Fibroblast of skin of right biceps (primary cell): Measurements from ENCODE around the gene TMEM190.
A peak's percentile ranks its signal among the peaks of the same experiment; 100 is the strongest.
"Not testable (repeated sequence)": the region's sequence is repeated elsewhere in the genome, so short reads cannot be mapped to it uniquely, and the experiment has no call there.

Source experiments
- DNase-seq: peaks from one replicate; pipeline ENCODE4 v3.0.0-alpha.2; 2013

The TMEM190 gene

DNA sequence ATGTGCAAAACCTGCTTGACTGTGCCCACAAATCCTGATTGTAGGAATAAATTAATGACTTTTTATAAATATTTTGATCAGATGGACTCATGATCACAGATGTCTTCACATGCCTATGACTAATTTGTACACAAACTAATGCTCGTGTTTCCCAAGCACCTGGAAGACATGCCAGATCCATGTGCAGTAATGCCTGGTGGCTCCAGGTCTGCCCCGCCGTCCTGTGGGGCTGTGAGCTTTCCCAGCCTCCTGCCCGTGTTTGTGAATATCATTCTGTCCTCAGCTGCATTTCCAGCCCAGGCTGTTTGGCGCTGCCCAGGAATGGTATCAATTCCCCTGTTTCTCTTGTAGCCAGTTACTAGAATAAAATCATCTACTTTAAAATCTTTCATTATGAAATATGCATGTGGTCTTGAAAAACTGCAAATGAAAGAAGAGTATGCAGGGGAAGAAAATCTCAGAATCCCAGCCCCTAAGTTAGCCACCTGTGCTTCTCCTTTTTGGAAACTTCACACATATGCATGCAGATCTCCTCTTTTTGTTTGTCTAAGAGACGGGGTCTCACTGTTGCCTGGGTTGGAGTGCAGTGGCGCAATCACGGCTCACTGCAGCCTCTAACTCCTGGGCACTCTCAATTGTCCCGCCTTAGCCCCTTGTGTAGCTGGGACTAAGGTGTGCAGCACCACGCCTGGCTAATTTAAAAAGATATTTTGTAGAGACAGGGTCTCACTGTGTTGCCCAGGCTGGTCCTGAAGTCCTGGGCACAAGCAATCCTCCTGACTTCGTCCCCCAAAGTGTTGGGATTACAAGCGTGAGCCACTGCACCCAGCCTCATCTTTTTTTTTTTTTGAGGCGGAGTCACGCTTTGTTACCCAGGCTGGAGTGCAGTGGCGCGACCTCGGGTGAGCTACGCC lies 15.3 kb downstream of the TMEM190 start:
- DNase-seq: peak; percentile 30

DNA sequence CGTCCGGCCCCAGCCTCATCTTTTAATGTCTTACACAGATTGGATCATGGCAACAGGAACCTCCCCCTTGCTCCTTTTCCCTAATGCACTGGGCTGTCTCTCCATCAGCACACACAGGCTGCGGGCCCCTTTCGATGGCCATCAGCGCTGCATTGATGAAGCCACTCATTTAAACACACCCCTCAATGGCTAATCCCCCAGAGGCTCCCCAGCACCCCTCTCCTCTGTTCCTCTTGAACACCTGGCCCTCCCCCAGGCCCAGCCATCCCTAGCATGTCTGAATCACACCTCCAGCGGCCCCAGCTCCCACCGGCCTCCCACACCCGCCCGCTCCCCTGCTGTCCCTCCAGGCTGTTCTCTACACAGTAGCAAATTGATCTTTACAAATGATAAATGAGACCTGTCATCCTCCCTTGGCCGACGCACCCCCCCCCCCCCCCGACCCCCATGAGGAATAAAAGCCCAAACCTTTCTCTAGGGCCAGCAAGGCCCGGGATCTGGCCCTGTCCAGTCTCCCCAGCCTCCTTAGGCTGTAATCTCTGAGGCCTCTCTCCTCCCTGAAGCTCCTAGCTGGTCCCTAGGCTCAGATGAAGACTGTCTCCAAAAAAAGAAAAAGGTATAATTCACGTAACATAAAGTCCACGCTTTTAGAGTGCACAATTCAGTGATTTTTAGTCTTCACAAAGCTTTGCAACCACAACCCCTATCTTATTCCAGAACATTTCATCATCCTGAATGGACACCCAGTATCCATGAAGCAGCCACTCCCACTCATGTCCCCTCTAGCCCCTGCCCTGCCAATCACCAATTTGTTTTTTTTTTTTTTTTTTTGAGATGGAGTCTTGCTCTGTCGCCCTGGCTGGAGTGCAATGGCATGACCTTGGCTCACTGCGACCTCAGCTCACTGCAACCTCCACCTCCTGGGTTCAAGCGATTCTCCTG lies 16.5 kb downstream of the TMEM190 start:
- no peak for DNase-seq

DNA sequence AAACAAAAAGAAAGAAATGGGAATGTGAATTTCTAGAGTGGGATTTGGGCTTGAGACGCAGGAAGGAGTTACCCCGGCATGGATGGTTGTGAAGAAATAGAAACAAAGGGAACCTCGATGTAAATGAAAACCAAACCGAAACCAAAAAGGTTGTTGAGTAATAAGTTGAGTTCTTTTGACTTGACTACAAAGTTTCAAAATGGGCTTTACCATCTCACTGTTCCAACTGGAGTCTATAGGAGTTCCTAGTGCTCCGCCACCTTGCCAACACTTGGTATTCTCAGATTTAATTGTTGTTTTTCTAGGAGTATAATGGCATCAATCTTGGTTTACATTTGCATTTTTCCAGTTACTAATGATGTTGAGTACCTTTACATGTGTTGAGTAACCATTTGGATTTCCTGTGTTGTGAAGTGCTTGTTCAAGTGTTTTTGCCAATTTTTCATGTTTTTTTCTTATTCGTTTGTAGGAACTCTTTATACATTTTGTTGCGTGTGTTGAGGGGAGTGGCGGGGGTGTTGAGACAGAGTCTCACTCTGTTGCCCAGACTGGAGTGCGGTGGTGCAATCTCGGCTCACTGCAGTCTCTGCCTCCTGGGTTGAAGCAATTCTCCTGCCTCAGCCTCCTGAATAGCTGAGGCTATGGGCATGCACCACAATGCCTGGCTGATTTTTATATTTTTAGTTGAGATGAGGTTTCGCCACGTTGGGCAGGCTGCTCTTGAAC lies 21.7 kb downstream of the TMEM190 start:
- DNase-seq: no peak

DNA sequence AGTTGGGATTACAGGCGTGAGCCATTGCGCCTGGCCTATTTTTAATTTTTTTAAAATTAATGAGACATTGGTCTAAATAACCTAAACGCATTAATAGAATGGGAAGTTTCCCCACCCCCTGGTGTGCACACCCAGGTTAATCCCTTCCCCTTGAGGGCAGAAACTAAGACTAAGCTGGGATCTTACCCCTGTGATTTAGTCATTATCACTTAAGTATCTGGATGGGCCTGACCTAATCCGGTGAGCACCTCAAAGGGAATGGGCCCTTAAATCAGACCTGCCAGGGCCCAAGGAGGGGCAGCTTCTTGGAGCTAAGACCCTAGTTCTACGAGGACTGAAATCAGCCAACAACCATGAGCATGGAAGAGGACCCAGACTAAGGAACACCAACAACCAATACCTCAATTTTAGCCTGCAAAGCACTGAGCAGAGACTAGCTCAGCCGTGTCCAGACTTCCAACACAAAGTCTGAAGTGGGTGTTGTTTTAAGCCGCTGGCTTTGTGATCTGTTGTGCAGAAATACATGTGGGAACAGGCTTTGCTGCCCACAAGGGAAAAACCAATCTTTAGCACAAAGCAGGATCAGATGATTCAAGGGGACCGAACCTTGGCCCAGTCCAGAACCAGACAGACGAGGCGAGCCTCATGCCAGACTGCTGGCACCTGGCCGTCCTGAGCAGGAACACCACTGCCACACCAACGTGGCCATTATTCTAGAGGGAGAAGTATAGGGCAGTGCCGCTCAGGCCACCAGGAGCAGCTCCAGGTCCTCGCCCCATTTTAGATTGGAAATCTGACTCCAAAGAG lies 23.9 kb downstream of the TMEM190 start:
- DNase-seq: no peak

DNA sequence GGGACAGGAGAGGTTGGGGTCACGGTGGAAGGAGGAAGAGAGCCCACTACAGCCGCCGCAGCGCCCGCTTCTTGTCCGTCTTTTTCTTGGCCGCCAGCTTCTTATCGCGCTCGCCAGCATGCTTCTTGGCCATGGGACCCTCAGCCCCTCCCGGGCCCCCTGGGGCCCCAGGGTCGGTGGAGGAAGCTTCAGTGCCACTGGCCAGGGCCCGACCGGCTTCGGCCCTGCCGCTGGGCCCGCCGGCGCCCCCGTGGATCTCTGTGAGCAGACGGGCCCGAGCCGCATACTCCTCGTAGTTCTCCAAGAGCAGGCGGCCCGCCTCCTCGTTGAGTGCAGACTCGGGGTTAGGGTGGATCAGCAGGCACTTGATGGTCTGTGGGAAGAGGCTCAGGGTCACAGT lies 24.8 kb downstream of the TMEM190 start:
- DNase-seq: not testable (repeated sequence)

DNA sequence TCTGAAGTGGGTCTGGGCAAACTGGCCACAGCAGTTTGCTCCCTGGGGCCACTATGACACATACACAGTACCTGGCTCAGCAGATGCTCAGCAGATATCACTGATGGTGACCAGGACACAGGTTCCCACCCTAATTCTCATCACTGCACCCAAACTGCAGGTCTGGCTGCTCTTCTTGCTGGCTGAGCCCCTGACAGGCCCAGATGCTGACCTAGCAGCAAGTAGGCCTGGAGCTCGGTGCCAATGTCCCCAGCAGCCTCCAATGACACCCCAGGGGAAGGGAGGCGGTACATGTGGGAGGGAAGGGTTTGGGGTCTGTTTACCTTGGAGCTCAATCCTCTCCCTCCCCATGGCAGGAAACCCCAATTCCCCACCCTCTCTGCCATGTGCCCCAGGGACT lies 25.9 kb downstream of the TMEM190 start:
- DNase-seq: no peak

DNA sequence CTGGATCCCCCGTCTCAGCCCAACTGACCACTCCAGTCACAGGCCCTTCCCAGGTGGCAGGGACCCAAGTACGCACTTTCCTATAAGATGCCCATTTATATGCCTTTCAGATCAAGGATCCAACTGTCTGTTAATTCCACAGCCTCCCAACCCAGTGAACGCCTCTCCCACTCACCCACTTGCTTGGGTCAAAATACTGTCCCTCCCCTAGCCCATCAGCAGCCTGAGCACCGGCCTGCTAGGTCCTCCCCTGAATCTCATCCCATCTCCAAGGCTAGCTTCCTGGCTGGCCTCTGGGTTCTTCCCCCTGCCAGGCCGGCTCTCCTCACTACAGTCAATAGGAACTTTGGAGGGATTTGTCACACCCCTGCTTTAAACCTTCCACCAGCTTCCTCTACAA lies 29.0 kb downstream of the TMEM190 start:
- no peak for DNase-seq

DNA sequence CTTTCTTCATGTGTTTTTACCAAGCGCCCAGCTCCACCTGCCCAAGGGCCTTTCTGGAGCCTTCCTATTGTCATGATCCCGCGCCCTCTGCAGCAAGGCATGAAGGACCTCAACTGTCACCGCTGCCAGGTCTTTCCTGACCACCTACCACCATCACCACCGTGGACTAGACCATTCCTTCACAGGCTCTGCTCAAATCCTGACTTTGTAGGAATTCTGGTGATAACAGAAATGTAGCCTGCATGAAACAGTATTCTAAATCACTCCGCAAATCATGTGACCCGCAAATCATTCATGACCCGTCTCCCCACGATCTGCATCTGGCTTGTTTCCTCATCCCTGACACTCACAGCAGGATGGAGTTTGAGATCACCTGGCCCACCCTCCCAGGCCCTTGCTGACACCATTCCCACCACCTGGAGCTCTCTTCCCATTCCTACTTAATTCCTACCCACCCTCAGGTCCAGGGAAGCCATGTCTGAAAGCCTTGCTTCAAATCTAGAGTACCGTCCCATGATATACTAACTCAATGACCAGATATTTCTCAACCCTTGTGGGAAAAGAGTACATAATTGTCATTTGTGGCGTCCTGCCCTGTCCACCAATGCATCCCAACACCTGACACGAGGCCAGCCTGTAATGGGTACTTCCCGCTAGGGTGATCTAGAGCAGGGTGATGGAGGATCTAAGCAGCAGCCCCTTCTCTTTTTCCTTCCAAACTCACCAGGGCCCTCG lies 29.6 kb downstream of the TMEM190 start:
- no peak for DNase-seq

DNA sequence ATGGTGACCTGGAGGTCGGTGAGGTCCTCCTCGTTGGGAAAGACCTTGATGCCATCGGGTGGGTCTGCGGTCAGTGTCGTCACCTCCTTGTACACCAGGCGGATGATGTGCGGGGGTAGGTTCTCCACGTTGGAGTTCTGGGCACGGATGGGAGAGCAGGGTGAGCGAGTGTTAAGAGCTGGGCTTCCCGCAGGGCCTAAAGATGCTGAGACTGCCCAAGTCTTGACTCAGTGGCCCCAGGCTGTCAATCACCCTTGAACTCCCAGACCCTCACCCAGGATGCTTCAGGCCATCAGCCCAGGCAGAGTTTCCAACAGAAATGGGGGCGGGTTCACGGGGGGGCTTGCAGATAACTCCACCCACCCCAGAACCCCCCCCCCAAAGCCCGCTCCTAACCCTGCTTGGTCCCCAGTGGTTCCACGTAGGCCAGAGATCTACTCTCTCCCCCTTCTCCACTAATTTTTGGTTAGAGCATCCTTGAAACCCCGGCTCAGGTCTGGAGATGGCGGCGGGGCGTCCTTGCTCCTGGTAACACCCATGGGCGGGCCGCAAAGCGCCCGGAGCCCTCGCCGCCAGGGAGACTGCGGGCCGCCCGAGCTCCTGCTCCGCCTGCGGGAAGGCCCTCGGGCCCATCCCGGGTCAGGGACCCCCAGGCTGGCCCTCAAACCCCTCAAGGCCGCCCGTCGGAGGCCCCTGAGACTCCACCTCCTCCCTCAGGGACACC lies 30.4 kb downstream of the TMEM190 start:
- DNase-seq: peak; percentile 19

DNA sequence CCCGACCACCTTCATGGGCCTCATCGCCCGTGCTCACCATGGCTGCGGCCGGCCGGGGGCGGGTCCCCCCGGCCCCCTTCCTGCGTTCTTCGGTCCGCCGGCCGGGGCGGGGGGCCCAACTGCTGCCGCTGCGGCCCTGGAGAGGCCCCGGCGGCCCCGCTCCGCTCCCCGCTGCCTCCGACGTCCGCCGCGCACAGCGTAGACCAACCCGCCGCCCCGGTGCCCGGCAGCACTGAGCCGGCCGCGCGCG lies 30.8 kb downstream of the TMEM190 start, which contains the start of gene UBE2S:
TSS of gene UBE2S (minus strand) at position 239 of the 250 bp plus-strand sequence. CDS start at position 40, 199 bp downstream.
- not testable (repeated sequence) for DNase-seq

DNA sequence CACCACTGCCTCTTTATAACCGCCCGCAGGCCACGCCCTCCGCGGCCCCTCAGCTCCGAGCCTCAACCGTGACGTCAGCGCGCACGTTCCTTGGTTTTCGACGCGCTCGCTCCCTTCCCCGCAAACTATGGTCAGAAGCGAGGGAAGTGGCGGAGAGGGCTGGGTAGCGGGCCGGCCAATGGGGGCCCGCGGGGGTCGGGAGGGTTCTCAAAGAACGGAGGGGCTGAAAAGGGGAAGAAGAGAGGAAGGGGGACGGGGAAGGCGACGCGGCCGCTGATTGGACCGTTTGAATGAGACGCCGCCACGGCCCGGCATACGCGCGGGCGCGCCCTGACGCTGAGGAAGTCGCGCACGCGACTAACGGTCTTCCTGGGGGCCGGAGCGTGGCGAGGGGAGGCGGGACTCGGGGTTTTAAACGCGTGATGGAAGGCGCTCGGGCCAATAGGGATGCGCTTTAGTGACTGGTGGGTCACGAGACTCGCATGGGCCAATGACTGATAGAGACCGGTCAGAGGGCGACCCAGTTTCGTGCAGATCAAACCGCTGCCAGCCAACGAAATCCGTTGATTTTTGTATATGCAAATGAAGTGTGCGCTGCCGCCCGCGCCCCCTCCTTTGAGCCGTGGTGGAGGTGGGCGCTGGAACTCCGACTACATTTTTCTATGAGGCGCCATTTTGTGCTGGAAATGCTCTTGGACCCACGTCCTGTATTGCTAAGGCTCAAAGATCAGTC lies 31.3 kb downstream of the TMEM190 start:
- peak; percentile 100 for DNase-seq

DNA sequence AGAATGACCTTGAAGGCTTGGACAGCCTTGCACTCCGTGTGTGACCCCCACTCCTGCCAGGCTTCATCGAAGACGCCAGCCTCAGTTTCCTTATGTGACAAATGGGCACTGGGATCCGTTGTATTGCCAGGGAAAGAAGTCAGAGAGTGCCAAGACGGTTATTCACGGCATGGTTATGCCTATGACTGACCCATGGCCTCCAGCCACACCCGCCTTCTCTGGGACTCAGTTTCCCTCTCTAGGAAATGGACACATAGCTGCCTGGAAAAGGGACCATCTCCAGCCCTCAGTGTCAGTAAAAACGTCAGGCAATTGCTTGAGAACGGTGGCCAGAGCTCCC lies 31.9 kb downstream of the TMEM190 start:
- DNase-seq: no peak

DNA sequence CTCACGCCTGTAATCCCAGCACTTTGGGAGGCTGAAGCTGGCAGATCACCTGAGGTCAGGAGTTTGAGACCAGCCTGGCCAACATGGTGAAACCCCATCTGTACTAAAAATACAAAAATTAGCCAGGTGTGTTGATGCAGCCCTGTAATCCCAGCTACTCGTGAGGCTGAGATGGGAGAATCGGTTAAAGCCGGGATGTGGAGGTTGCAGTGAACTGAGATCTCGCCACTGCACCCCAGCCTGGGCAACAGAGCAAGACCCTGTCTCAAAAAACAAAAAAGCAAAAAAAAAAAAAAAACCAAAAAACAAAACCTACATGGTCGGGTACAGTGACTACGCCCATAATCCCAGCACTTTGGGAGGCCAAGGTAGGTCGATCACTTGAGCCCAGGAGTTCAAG lies 32.6 kb downstream of the TMEM190 start:
- not testable (repeated sequence) for DNase-seq

DNA sequence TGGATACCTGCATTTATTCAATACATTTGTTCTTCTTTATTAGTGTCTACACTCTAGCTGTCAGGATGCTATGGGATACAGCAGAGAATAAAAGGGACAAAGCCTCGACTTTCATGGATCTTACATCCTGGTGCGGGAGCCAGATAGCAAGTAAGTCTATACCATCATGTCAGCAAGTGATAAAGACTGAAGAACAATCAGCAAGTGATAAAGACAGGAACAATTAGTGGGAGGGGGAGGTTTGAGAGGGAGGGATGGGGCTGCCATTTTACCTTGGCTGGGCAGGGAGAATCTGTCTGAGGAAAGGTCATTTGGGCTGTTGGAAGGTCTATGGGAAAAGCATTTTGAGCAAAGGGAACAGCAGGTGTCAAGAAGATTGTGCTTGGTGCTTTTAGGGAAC lies 33.5 kb downstream of the TMEM190 start:
- no peak for DNase-seq

DNA sequence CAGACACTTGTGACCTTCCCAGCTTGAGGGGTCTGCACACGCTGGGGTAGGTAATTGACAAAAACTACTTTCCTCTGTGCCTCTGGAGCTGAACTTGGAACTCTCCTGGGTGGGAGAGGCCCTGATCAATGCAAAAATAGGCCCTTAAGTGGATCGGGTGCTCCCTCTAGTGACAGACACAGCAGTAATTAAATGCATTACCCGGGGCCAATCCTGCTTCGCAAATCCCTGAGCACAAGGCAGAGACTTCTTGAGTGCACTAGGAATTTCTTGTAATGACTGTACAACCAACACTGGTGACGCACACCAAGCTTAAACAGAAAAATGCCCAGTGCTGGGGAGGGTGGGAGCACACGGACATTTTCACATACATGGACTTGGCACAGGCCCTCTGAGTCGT lies 41.6 kb downstream of the TMEM190 start:
- DNase-seq: peak; percentile 79

DNA sequence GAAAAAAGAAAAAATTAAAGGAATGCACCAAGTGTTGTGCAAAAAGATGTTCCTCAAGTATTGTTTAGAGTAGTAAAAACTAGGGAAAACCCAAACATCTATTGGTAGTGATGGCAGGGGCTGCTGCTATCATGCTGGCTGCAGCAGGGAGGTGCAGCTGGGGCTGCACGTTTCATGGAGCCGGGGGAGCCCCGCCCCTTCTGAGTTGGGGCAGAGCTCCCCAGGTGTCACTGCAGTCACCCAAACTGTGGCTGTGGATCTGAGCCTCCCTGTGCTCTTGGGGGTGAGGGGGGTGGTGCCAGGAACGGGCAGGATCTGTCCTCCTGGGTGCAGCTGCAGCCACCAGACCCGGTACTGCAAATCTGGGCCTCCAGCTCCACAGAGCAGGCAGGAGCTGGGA lies 42.5 kb downstream of the TMEM190 start:
- no peak for DNase-seq

DNA sequence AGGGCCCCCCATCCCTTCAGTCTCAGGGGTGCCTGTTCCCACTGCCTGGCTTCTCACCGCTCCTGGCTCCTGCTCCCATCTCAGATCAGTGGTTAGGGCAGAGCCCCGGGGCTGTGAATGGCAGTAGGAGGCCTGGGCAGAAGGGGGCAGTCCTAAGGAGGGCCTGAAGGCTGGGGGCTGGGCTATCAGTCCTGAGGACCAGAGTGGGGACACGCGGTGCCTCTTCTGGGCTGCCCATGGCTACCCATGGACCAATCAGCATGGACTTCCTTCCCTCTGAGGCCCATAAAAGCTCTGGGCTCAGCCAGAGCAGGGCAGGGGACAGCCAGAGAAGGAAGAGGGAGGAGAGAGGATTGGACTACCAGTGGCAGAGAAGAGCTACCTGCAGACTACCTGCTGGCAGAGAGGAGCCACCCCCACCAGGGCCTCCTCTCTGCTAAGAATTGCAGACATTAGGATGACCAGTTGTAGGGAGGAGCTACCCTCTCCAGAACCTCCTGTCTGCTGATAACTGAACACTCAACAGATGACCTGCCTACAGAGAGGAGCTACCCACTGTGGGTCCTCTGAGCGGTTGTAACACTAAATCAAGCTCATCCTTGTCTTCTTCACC lies 43.1 kb downstream of the TMEM190 start:
- no peak for DNase-seq

DNA sequence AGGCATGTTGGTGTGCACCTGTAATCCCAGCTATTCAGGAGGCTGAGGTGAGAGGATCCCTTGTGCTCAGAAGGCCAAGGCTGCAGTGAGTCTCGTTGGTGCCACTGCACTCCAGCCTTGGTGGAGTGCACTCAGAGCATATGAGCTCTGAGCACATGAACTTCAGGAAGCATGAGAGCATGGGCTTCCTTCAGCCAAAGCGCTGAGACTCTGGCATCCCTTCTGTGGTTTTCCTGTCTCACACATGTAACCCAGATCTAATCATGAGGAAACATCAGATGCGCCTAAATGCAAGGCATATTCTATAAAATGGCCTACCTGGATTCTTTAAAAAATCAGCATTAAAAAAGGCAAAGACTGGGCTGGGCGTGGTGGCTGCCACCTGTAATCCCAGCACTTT lies 44.7 kb downstream of the TMEM190 start:
- DNase-seq: not testable (repeated sequence)

DNA sequence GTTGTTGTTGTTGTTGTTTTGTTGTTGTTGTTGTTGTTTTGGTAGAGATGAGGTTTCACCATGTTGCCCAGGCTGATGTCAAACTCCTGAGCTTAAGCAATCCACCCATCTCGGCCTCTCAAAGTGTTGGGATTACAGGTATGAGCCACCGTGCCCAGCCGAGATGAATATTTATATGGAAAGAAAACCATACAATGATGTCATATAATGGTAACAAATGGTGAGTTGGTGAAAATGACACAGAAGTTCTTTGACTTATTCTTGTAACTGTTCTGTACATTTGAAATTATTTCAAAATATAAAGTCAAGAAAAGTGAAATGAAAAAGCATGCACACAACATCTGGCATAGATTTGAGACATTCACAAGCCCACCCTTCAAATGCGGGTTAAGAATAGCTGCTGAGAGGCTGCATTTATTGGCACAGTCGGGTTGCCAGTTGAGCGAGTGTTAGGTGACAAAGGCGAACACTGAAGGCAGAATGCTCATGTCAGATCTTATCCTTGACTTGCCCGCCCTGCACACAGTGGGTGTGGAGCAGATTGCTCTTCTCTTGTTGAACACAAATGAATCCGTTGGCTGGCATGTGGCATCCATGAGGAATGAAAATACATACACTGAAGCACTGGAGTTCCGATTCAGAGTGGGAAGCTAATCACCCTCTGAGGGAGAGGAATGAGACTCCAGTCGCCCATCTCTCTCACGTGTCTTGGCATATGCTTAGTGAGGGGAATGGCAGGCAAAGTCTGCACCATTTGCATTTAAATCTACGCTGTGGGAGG lies 46.8 kb downstream of the TMEM190 start:
- DNase-seq: no peak
